ENCODE data around the gene MAP4K3.

DNA sequence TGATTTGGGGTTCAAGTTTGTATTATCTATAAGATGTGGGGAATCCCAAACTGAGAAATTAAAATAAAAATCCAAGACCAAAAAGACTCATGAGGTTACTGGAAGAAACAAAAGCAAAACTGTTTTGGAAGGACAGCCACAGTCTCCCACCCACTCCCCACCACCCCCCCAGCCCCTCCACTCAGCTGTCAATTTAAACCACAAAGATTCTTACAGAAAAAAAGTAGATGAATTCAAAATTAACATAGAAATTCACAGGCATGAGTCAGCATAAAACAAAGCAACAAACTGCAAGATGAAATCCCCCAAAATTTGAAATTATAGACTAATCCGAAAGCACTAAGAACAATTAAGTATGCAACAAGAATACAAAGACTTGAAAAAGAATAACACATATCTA, 12.1 kb downstream of the MAP4K3 start:
- TF ChIP-seq, protein P1, sequence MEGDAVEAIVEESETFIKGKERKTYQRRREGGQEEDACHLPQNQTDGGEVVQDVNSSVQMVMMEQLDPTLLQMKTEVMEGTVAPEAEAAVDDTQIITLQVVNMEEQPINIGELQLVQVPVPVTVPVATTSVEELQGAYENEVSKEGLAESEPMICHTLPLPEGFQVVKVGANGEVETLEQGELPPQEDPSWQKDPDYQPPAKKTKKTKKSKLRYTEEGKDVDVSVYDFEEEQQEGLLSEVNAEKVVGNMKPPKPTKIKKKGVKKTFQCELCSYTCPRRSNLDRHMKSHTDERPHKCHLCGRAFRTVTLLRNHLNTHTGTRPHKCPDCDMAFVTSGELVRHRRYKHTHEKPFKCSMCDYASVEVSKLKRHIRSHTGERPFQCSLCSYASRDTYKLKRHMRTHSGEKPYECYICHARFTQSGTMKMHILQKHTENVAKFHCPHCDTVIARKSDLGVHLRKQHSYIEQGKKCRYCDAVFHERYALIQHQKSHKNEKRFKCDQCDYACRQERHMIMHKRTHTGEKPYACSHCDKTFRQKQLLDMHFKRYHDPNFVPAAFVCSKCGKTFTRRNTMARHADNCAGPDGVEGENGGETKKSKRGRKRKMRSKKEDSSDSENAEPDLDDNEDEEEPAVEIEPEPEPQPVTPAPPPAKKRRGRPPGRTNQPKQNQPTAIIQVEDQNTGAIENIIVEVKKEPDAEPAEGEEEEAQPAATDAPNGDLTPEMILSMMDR (IDR thresholded peaks at IDR 0.05): no peak
- TF ChIP-seq POLR2A (IDR thresholded peaks at IDR 0.05): no peak
- no peak for TF ChIP-seq POLR2AphosphoS5 (IDR thresholded peaks at IDR 0.05)
